Measurements from ENCODE around the gene ZNF418.
A peak's percentile ranks its signal among the peaks of the same experiment; 100 is the strongest.
"Not testable (repeated sequence)": the region's sequence is repeated elsewhere in the genome, so short reads cannot be mapped to it uniquely, and the experiment has no call there.

ZNF418 gene

DNA sequence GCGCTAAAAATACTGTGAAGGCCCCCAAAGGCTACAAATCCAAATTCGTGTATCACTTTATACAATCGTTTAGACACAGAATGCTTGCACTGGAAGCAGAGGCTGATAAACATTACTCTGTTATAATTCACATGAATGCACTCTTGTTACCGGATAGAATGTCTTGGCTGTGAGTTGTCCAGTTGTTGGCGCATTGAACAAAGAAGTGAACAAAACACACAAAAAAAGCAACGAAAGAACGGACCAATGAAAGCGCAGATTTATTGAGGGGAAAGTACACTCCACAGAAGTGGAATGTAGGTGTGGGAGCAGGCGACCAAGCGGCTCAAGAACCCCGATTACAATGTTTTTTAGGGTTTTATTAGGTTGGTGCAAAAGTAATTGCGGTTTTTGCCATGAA is 529 bp upstream of the ZNF418 start:
- Histone ChIP-seq H3K4me1 (ENCODE audit: control insufficient read depth, insufficient read depth, low read length) (peaks cover 3% of the 10 kb centered on the region), H3K27me3 (ENCODE audit: control insufficient read depth, insufficient read depth, low read length) (no peaks in the 10 kb centered on the region), H3K36me3 (ENCODE audit: control insufficient read depth, insufficient read depth, low read length) (peaks cover under 1% of the 10 kb centered on the region), H3K4me3 (ENCODE audit: low read length) (no peak overlapping the region), H3K9ac (ENCODE audit: low read length) (no peak overlapping the region), H3K27ac (ENCODE audit: low read depth, low read length) (no peak overlapping the region)

- H3K4me1 ChIP-seq (ENCODE audit: control insufficient read depth, insufficient read depth, low read length): no peaks in the 10 kb centered on the region
- H3K27ac ChIP-seq (ENCODE audit: low read depth, low read length): no peak overlapping the region
- H3K27me3 ChIP-seq (ENCODE audit: control insufficient read depth, insufficient read depth, low read length): no peaks in the 10 kb centered on the region
- H3K36me3 ChIP-seq (ENCODE audit: control insufficient read depth, insufficient read depth, low read length): peaks cover 14% of the 10 kb centered on the region
- H3K9ac ChIP-seq (ENCODE audit: low read length): no peak overlapping the region
- H3K4me3 ChIP-seq (ENCODE audit: low read length): no peak overlapping the region
Measured at GRCh38 chr19:57927587-57927986, 7.6 kb downstream of the ZNF418 start.

GRCh38 chr19:57916168-57916995 is 18.8 kb downstream of the ZNF418 start, which contains the start of gene ZNF417:
Gene ZNF417, minus strand, starts transcription at chr19:57916592. Its CDS starts 181 bp downstream, at chr19:57916411.
- H3K4me1 ChIP-seq (ENCODE audit: control insufficient read depth, insufficient read depth, low read length); H3K27me3 ChIP-seq (ENCODE audit: control insufficient read depth, insufficient read depth, low read length): not testable (repeated sequence)
- Histone ChIP-seq H3K9ac (ENCODE audit: low read length) (peak within 1 kb of the TSS; percentile 74), H3K36me3 (ENCODE audit: control insufficient read depth, insufficient read depth, low read length) (peaks cover 11% of the 10 kb centered on the region), H3K27ac (ENCODE audit: low read depth, low read length) (peak within 1 kb of the TSS; percentile 68), H3K4me3 (ENCODE audit: low read length) (peak within 1 kb of the TSS; percentile 92)

DNA sequence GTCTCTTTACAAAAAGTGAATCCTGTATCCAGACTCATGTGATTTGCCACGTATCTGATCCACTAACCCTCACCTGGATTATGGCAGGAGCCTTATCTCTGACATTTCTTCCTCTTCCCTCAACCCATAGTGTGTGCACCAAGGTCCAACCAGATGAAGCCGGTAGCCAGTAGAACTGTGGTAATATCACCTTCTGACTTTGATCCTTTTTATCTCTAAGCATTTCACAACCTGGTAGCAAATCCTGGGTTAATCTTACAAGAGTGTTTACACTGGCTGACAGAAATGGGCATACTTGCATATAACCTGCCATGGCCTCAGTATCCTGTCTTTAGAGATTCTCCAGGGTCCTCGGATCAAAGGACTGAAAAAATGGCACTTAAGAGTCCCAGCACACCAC is 20.7 kb downstream of the ZNF418 start:
- peaks cover 18% of the 10 kb centered on the region for H3K36me3 ChIP-seq (ENCODE audit: control insufficient read depth, insufficient read depth, low read length)
- no peak overlapping the region for H3K27ac ChIP-seq (ENCODE audit: low read depth, low read length)
- no peaks in the 10 kb centered on the region for H3K27me3 ChIP-seq (ENCODE audit: control insufficient read depth, insufficient read depth, low read length)
- H3K4me3 ChIP-seq (ENCODE audit: low read length): no peak overlapping the region
- no peak overlapping the region for H3K9ac ChIP-seq (ENCODE audit: low read length)
- no peaks in the 10 kb centered on the region for H3K4me1 ChIP-seq (ENCODE audit: control insufficient read depth, insufficient read depth, low read length)

- Histone ChIP-seq H3K4me1 (ENCODE audit: control insufficient read depth, insufficient read depth, low read length) (no peaks in the 10 kb centered on the region), H3K27ac (ENCODE audit: low read depth, low read length) (no peak overlapping the region), H3K9ac (ENCODE audit: low read length) (no peak overlapping the region), H3K4me3 (ENCODE audit: low read length) (no peak overlapping the region), H3K36me3 (ENCODE audit: control insufficient read depth, insufficient read depth, low read length) (peaks cover 19% of the 10 kb centered on the region), H3K27me3 (ENCODE audit: control insufficient read depth, insufficient read depth, low read length) (no peaks in the 10 kb centered on the region)
Measured at GRCh38 chr19:57907394-57907793, 27.8 kb downstream of the ZNF418 start.

DNA sequence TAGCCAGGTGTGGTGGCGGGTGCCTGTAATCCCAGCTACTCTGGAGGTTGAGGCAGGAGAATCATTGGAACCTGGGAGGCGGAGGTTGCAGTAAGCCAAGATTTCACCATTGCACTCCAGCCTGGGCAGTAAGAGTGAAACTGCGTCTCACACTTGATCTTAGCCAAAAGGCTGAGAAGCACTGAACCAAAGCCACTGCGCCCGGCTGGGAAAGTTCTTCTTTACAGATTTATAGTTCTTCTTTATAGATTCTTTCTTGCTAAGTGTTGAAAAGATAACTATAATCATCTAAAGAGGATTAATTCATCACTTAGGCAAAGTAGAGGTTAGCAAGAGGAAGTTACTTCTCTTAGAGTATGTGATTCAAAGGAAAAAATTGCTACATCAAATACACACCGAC is 29.9 kb downstream of the ZNF418 start:
- Histone ChIP-seq H3K4me1 (ENCODE audit: control insufficient read depth, insufficient read depth, low read length) (no peaks in the 10 kb centered on the region), H3K27ac (ENCODE audit: low read depth, low read length) (no peak overlapping the region), H3K9ac (ENCODE audit: low read length) (no peak overlapping the region), H3K4me3 (ENCODE audit: low read length) (no peak overlapping the region), H3K27me3 (ENCODE audit: control insufficient read depth, insufficient read depth, low read length) (no peaks in the 10 kb centered on the region), H3K36me3 (ENCODE audit: control insufficient read depth, insufficient read depth, low read length) (peaks cover 8% of the 10 kb centered on the region)

DNA sequence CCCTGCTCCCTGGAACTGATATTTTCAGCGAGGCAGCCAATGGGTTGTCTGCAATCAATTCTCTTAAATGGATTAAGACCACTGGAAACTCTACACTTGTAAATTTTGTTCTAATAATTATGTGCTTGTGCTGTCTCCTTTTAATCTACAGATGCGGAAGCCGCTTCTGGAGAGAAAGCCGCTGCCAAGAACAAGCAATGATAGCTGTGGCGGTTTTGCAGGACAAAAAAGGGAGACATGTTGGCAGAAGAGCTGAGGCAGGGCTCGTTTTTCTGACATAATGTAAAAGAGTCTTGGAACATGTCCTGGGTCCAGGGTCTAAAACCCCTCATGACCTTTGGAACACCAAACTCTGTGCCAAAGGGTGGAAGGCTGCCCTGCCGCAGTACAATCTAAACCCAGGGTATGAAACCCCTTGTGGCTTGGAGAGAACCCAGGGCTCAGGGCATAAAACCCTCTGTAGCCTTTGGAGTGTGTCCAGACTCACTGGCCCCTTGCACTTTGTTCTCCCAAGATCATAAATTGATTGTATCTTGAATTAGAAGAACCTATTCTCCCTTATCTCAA is 31.5 kb downstream of the ZNF418 start:
- Histone ChIP-seq H3K4me1 (ENCODE audit: control insufficient read depth, insufficient read depth, low read length) (no peaks in the 10 kb centered on the region), H3K36me3 (ENCODE audit: control insufficient read depth, insufficient read depth, low read length) (peaks cover 6% of the 10 kb centered on the region), H3K27me3 (ENCODE audit: control insufficient read depth, insufficient read depth, low read length) (no peaks in the 10 kb centered on the region), H3K9ac (ENCODE audit: low read length) (no peak overlapping the region), H3K4me3 (ENCODE audit: low read length) (peak overlapping the region; percentile 13), H3K27ac (ENCODE audit: low read depth, low read length) (no peak overlapping the region)

DNA sequence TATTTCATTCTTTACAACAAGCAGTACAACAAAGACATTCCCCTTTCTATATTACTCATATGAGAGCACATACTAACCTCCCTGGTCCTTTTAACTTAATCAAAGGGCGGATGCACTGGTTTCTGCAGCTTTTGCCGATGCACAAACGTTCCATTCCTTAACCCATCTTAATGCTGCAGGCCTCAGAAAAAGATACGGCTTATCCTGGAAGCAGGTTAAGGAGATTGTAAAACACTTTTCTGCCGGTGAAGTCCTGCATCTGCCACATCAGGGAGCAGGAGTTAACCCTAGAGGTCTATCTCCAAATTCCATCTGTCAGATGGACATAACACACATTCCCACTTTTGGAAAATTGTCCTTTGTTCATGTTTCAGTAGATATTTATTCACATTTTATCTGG is 34.9 kb downstream of the ZNF418 start:
- H3K4me1 ChIP-seq (ENCODE audit: control insufficient read depth, insufficient read depth, low read length): no peaks in the 10 kb centered on the region
- H3K27me3 ChIP-seq (ENCODE audit: control insufficient read depth, insufficient read depth, low read length): no peaks in the 10 kb centered on the region
- H3K36me3 ChIP-seq (ENCODE audit: control insufficient read depth, insufficient read depth, low read length): peaks cover 4% of the 10 kb centered on the region
- no peak overlapping the region for H3K9ac ChIP-seq (ENCODE audit: low read length)
- no peak overlapping the region for H3K4me3 ChIP-seq (ENCODE audit: low read length)
- H3K27ac ChIP-seq (ENCODE audit: low read depth, low read length): no peak overlapping the region

DNA sequence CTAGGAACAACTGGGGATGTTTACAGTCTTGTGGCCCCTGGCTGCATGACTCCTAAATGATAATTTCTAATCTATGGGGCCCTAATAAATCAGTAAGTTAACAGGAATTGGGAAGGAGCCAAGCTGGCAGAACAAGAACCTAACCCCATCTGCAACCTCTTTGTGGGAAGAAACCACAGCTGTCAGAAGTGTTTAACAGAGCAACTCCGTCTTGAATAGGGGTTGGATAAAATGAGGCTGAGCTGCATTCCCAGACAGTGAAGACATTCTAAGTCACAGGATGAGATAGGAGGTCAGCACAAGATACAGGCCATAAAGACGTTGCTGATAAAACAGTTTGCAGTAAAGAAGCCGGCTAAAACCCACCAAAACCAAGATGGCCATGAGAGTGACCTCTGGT is 44.5 kb downstream of the ZNF418 start:
- not testable (repeated sequence) for H3K27me3 ChIP-seq (ENCODE audit: control insufficient read depth, insufficient read depth, low read length); H3K9ac ChIP-seq (ENCODE audit: low read length); H3K4me1 ChIP-seq (ENCODE audit: control insufficient read depth, insufficient read depth, low read length); H3K4me3 ChIP-seq (ENCODE audit: low read length); H3K27ac ChIP-seq (ENCODE audit: low read depth, low read length); H3K36me3 ChIP-seq (ENCODE audit: control insufficient read depth, insufficient read depth, low read length)

DNA sequence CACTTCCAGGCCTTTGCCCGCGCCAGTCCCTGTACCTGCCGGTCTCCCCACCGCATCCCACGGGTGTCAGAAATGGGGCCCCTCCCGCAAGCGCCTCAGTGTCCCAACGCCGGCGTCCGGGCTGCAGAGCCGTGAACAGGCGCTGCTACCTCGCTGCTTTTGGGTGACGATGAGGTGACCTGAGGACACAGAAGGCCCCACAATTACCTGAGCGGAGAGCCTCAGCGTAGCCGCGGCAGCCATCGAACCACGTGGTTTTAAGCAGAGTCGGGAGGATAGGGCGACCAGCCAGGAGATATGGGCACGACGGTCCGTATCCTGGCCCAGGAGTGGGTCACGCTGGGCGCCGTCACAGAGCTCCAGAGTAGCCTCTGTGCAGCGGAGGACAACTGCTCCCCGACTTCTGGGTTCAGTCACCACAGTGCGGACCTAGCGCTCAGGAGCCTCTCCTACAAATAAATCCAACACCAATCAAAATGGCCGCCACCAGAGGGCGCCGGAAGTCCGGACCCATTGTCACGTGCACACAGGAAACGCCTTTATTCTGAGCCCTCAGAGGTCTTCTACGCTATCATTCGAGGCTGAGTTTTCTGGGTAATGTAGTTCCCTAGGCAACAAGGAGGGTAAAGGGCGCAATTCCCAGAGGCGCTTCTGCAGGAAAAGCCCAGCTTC is 46.5 kb downstream of the ZNF418 start, which contains the start of gene ZNF814:
Gene ZNF814, minus strand, starts transcription at position 478 of the 672 bp plus-strand sequence. Its CDS starts 235 bp downstream, at position 243.
- Histone ChIP-seq H3K4me1 (ENCODE audit: control insufficient read depth, insufficient read depth, low read length) (no peaks in the 10 kb centered on the region), H3K36me3 (ENCODE audit: control insufficient read depth, insufficient read depth, low read length) (peaks cover 3% of the 10 kb centered on the region), H3K4me3 (ENCODE audit: low read length) (peak within 1 kb of the TSS; percentile 96), H3K27me3 (ENCODE audit: control insufficient read depth, insufficient read depth, low read length) (no peaks in the 10 kb centered on the region), H3K9ac (ENCODE audit: low read length) (peak within 1 kb of the TSS; percentile 66), H3K27ac (ENCODE audit: low read depth, low read length) (peak within 1 kb of the TSS; percentile 76)

GRCh38 chr19:57888107-57888559 is 47.1 kb downstream of the ZNF418 start:
- Histone ChIP-seq H3K9ac (ENCODE audit: low read length) (peak overlapping the region; percentile 66), H3K4me3 (ENCODE audit: low read length) (peak overlapping the region; percentile 96), H3K4me1 (ENCODE audit: control insufficient read depth, insufficient read depth, low read length) (no peaks in the 10 kb centered on the region), H3K36me3 (ENCODE audit: control insufficient read depth, insufficient read depth, low read length) (peaks cover 3% of the 10 kb centered on the region), H3K27ac (ENCODE audit: low read depth, low read length) (peak overlapping the region; percentile 76), H3K27me3 (ENCODE audit: control insufficient read depth, insufficient read depth, low read length) (no peaks in the 10 kb centered on the region)

GRCh38 chr19:57887195-57887941 is 47.8 kb downstream of the ZNF418 start:
- H3K4me1 ChIP-seq (ENCODE audit: control insufficient read depth, insufficient read depth, low read length): no peaks in the 10 kb centered on the region
- H3K27ac ChIP-seq (ENCODE audit: low read depth, low read length): no peak overlapping the region
- H3K4me3 ChIP-seq (ENCODE audit: low read length): peak overlapping the region; percentile 96
- no peak overlapping the region for H3K9ac ChIP-seq (ENCODE audit: low read length)
- H3K36me3 ChIP-seq (ENCODE audit: control insufficient read depth, insufficient read depth, low read length): peaks cover 3% of the 10 kb centered on the region
- no peaks in the 10 kb centered on the region for H3K27me3 ChIP-seq (ENCODE audit: control insufficient read depth, insufficient read depth, low read length)

Measured in rectal smooth muscle tissue (tissue), 1 donor.